Choroid plexus epithelial cell (primary cell): Measurements from ENCODE around the gene PDK2.
A peak's percentile ranks its signal among the peaks of the same experiment; 100 is the strongest.

Experiments
- DNase-seq: peaks from one replicate; pipeline ENCODE4 v3.0.0-alpha.2; 2010; ENCODE audit warnings: low read depth
- H3K4me3 ChIP-seq: 2 replicates; pipeline ENCODE4 v1.5.1; 2011; ENCODE audit warnings: low read depth, mild to moderate bottlenecking, control low read depth, low read length, moderate library complexity
- CTCF ChIP-seq: conservative IDR thresholded peaks from 2 replicates; pipeline ENCODE4 v1.5.1; 2011; ENCODE audit warnings: low read depth, mild to moderate bottlenecking, control low read depth, inconsistent platforms, low read length, moderate library complexity

Gene PDK2

GRCh38 chr17:50094753-50095619 is at the start of gene PDK2:
Gene PDK2, plus strand, starts transcription at chr17:50095351. Its CDS starts 85 bp downstream, at chr17:50095436.
- H3K4me3 ChIP-seq, result peak within 1 kb of the TSS; percentile 99
- TF ChIP-seq CTCF, result no peak
- peak; percentile 98 for DNase-seq

- DNase-seq, result no peak
- TF ChIP-seq CTCF, result no peak
- no peak overlapping the region for H3K4me3 ChIP-seq
These were observed 49.0 kb upstream of the PDK2 start for GRCh38 chr17:50046179-50046578.

GRCh38 chr17:50046667-50047066 is 48.5 kb upstream of the PDK2 start:
- no peak for DNase-seq
- H3K4me3 ChIP-seq, result no peak overlapping the region
- no peak for TF ChIP-seq CTCF

- no peak overlapping the region for H3K4me3 ChIP-seq
- TF ChIP-seq CTCF, result no peak
- DNase-seq, result no peak
These were observed 48.1 kb upstream of the PDK2 start for GRCh38 chr17:50047083-50047482.

GRCh38 chr17:50047488-50048126 is 47.5 kb upstream of the PDK2 start:
- DNase-seq, result no peak
- TF ChIP-seq CTCF, result no peak
- no peak overlapping the region for H3K4me3 ChIP-seq

- no peak overlapping the region for H3K4me3 ChIP-seq
- TF ChIP-seq CTCF, result no peak
- peak; percentile 59 for DNase-seq
These were observed 46.9 kb upstream of the PDK2 start for GRCh38 chr17:50048146-50048720.
